Choroid plexus epithelial cell (primary cell): ENCODE data around the gene LRRC3.

Source experiments
- DNase-seq: peaks from one replicate; pipeline ENCODE4 v3.0.0-alpha.2; 2010; ENCODE audit warnings: low read depth
- H3K4me3 ChIP-seq: 2 replicates; pipeline ENCODE4 v1.5.1; 2011; ENCODE audit warnings: low read depth, mild to moderate bottlenecking, control low read depth, low read length, moderate library complexity
- CTCF ChIP-seq: conservative IDR thresholded peaks from 2 replicates; pipeline ENCODE4 v1.5.1; 2011; ENCODE audit warnings: low read depth, mild to moderate bottlenecking, control low read depth, inconsistent platforms, low read length, moderate library complexity

Gene LRRC3

GRCh38 chr21:44494956-44495355 lies 39.6 kb downstream of the LRRC3 start:
- DNase-seq, result no peak
- no peak overlapping the region for H3K4me3 ChIP-seq
- TF ChIP-seq CTCF, result no peak

GRCh38 chr21:44495611-44496563 lies 40.6 kb downstream of the LRRC3 start:
- no peak for TF ChIP-seq CTCF
- no peak overlapping the region for H3K4me3 ChIP-seq
- DNase-seq, result no peak

- H3K4me3 ChIP-seq, result no peak overlapping the region
- DNase-seq, result no peak
- TF ChIP-seq CTCF, result no peak
Observed at GRCh38 chr21:44496564-44497550, 41.5 kb downstream of the LRRC3 start.

GRCh38 chr21:44497703-44498126 lies 42.4 kb downstream of the LRRC3 start:
- TF ChIP-seq CTCF, result no peak
- H3K4me3 ChIP-seq, result no peak overlapping the region
- no peak for DNase-seq

- H3K4me3 ChIP-seq, result no peak overlapping the region
- TF ChIP-seq CTCF, result no peak
- DNase-seq, result no peak
Observed at GRCh38 chr21:44498280-44499210, 43.2 kb downstream of the LRRC3 start.

- no peak overlapping the region for H3K4me3 ChIP-seq
- TF ChIP-seq CTCF, result no peak
- DNase-seq, result no peak
Observed at GRCh38 chr21:44499211-44499560, 43.9 kb downstream of the LRRC3 start.
